ENCODE results near the gene CNKSR2.

Gene CNKSR2

DNA sequence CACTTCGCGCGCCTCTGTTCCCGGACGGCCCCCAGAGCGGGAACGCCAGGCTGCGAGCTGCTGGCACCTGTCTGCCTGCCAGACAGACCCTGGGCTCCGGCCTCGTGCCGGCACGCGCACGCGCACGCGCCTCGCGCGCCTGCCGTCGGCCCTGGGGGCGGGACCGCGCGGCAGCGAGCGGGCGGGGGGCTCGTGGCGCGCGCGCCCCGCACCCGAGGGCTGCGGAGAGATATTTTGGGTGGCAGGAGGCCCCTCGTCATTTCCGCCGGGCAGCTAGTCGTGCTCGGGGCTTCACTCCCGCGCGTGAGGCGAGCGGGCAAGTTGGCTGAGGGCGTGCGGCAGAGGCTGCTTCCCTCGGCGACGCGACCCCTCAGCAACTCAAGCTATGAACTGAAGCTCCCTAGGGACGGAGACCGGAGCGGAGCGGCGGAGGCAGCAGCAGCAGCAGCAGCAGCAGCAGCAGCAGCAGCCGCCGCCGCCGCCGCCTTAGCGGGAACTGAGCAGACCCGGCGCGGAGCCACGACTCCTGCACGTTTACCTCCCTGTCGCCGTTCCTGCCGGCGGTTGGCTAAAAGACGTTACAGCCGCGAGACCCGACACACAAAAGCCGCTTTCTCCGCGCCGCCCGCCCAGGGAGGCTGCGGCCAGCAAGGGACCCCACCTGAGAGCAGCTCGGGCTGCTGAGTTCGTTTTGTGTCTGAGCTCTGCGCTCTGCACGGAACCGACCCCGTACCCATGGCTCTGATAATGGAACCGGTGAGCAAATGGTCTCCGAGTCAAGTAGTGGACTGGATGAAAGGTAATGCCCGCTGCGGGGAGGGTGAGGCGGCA, at the start of gene CNKSR2:
CNKSR2 (plus strand) TSS at position 256 of the 831 bp plus-strand sequence; CDS start at position 736, 480 bp downstream.
- DNase-seq, result peak; percentile 79

DNA sequence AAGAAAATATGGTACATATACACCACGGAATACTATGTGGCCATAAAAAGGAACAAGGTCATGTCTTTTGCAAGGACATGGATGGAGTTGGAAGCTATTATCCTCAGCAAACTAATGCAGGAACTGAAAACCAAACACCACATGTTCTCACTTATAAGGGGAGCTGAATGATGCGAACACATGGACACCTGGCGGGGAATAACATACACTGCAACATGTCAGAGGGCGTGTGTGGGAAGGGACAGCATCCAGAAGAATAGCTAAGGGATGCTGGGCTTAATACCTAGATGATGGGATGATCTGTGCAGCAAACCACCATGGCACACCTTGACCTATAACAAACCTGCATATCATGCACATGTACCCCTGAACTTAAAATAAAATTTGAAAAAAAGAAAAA, 19.5 kb upstream of the CNKSR2 start:
- no peak for DNase-seq

DNA sequence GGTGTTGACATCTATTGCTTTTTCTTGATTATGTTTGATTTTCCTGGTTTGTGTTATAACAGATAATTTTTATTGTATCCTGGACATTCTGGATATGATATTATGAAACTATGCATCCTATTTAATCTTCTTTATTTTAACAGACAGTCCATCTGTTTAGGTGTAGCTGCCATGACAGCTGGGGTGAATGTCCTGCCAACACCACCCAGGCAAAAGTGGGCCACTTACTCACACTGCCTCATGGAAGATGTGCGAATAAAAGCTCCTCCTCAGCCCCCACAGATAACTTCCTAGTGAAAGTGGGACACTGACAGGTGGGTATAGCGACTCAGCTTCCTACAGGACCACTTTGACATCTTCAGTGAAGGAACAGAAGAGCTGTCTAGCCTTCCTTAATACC, 18.4 kb upstream of the CNKSR2 start:
- DNase-seq, result no peak

DNA sequence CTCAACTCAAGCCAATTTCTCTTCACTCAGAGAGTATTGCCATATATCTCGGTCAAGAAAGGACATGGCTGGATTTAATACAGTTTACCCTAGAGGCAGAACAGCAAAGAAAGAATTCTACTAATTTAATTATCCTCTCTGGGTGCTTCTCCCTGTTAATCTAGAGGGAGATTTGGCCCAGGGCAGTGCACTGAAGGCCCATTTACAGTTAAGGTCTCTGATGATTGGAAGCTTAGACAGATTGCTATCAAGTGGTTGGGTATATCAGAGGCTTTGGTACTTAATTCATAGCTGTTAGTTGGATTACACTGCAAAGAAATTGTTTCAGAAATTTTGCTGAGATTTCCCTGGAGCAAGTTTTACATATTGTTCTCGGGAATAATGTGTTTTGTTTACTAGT, 4.6 kb upstream of the CNKSR2 start:
- DNase-seq, result no peak

DNA sequence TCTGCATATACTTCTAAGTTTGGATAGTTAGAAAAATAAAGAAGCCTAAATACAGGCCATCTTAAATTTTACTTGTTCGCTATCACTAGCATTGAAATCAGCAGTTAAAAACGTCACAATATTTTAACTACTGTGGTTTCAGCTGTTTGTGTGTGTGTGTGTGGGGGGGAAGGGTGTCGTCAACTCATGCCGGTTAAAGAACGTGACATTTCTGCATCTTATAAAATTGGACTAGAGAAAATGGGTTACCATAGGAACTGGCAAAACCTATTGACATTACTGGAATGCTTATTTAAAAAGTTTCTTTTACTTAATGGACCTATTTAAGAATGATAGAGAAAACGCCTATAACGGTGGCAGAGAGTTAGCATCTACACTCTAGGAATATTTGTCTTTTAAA, 1.2 kb upstream of the CNKSR2 start:
- DNase-seq, result no peak

DNA sequence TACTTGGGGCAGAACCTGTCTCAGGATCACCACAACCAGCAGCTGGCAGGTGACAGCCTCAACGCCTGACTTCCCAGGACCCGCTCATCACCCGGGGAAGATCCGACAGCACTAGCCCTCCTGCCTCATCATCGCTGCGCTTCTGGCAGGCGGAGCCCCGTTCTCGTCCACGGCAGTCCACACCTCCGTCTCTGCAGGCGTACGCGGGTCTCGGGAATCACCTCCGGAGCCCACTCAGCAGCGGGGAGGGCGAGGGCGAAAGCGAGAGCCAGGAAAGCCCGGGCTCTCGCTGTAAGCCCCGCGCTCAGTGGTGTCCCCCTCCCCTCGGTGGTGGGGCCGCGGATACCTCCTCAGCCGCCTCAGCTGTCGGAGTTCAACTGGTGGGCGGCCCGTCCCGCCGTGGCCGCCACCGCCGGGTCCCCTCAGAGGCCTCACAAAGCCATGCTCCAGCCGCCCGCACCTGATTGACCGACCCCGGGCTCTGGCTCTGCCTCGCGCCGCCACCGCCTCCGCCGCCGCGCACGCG, 518 bp upstream of the CNKSR2 start:
- DNase-seq, result peak; percentile 50

DNA sequence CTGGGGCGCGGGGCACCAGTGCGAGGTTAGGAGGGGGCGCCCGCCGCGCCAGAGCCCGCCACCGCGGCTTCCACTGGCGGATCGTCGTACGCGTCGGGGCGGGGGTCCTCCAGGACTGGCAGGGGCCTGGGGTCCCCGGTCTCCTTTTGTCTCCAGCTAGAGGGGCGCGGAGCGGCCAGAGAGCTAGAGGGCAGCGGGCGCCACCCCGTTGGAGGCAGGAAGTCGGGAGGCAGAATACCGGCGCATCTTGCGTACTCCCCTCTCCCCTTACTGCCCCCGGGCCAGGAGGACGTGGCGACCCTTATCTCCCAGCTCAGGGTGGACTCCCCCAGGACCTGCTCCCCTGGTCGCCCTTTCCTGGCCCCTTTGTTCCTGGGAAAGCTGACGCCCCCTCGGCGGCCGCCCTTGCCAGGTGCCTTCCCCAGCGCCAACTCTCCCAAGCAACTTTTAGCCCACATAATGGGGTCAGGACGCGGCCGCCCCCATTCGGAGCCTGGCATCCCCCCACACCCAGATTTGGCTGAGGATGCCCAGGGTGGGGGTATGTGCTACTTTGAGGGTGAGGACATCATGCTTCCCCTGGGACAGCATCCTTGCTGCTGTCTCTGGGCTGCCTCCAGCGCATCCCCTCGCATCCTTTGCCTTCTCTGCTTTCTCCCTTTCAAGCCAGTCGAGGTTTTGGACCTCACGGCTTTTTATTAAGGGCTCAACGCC, 933 bp downstream of the CNKSR2 start:
- DNase-seq, result no peak

DNA sequence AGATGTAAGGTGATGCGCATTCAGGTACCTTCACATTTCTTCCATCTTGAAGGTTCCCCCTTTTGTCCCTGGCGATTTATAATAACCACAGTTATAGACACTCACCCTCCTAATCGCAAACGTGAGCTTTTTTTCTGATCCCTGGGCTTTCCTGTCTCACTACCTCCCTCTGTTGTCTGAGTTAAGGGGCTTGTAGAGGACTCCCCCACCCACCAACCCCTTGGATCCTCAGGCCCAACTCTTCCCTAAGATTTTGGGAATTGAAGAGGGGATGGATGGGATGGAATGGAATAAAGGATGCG, 1.4 kb downstream of the CNKSR2 start:
- DNase-seq, result peak; percentile 15

DNA sequence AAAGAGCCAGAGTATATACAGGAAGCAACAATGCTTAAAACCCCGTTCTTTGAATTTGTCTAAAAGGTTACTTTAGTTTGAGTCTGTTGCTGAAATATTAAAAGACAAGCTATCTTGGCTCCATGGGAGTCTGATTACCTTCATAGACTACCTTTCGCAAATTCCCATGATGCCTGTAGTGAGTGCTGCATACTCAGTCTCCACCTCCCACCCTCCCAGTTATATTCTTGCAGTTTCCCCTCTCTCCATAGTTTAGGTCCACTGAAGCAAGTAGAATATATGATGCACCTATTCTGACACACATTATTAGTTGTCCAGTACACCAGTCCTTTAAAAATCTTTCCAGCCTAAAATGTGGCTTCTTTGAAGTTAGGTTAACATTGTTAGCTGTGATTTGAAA, 2.4 kb downstream of the CNKSR2 start:
- no peak for DNase-seq

DNA sequence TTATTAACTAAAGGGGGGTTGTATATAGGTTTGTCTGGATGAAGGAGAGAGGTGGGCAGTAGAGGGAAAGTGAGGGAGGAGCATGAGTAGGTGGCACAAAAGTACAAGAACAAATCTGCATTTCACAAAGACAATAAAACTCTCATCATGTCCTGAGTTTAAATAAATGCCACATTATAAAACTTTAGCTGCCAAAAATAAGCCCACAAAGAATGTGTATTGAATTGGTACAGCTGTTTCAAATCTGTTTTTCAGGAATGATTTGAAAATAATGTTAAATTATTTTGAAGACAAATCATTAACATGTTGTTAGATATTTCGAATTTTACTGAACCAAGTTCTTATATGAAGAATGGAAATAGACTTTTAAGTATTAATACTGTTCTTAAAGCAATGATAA, 5.8 kb downstream of the CNKSR2 start:
- DNase-seq, result no peak

DNA sequence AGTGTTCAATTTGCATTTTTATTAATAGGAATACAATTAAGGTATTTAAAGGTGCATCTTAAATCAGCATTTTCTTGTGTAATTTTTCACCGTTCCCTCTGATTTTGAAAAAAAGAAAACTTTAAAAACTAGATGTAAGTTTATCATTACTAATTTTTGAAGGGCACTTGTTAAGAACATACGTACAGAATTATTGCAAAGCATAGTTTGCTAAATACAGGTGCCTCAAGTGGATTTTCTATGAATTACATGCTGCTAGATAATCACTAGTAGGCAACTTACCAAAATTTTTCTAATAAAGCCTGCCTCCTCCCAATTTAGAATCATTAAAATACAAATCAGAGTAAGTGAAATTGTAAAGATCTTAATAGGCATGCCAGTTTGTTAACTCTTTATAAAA, 8.5 kb downstream of the CNKSR2 start:
- no peak for DNase-seq

DNA sequence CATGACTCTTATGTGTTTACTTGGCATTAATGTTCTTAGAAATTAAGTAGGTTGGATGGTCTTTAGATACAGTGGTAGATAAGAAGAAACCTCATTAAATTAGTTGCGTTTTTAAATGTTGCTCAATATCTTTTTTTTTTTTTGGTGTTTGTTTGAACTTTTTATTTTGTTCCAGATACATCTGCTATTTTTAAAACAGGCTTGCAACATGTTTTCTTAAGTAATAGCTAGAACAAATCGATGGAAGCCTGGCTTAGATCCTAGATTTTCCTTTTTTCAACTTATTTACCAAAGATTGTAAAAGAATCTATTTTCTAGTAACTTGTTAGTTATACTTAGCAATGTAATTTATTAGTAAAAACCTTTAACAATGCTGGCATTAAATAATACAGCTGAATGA, 9.3 kb downstream of the CNKSR2 start:
- DNase-seq, result no peak

DNA sequence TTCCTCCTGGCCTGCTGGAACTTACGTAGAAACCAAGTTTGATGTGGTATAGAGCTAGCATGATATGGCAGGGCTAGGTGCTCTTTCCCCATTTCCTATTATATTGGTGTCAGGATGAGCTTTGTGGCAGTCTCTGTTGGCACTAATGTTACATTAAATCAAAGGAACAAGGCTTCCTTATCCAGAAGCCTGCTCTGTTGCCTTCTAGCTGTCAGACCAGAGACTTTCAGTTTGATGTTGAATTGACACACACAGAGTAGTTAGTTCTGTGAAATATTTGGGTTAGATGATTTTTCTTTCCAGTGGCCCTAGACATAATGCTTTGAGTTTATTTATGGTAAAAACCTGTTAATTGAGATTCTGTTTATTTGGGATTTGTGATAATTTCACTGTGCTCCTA, 10.0 kb downstream of the CNKSR2 start:
- DNase-seq, result no peak

DNA sequence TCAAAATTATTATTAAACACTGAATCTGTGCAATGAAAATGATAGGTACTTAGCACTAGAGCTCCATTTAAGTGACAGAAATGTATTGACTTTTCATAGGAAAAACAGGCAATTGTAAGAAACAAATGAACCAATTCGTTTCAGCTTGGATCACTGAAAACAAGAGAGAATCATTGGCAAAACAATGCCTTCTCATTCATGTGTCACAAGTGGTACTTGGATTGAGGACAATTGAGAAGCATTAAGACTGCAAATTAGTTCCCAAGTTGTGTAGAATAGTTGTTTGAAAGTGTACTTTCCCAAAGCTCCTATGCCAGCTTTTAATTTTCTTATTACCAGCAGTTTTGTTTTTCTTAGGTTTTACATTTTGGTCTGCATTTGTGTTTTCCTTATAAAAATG, 20.6 kb downstream of the CNKSR2 start:
- no peak for DNase-seq

DNA sequence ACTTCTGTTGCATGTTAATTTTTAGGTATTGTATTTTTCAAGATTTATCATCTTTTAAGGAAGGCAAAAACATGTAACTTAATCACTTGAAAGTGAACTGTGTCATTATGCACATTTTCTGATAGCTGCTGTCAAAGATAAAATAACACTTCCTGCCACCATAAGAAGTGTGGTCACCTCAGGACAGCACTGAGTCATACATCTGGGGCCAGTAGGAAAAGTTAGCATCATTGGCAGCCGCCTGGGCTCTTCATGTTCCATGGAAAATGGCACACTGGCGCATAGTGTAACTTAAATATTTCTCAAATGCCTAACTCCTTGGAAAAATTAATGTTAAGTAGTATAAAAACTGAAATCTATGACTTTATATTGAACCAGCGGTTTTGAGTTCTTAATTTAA, 24.2 kb downstream of the CNKSR2 start:
- no peak for DNase-seq

DNA sequence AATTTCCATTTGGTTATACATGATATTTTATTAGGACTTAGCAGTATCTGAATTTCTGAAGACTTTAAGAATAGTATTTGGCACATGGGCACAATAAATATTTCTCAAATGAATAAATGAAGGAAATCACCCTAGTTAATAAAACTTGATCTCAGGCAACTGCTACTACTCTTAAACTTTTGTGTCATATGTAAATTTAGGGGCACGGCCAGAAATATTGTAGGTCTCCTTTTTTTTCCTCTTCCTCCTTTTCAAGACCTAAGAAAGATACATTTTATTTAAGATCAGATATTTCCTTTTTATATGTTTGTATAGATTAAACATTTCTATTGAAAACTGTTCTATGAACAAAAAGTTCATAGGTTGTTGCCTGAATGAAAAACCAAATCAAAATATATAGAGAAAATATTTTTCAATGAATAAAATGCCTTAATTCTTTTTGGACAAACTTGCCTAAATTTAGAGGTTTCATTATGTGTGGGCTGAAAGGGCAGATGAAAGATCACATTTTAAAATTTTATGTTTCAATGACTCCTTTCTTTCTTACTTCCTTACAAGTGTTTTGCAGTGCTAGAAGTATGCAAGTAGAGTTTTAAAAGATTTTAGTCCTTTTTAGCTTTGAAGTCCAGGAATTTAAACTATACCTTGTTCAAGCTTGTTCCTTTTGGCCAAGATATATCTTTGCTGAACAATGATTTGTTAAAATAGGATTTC, 26.3 kb downstream of the CNKSR2 start:
- DNase-seq, result no peak

DNA sequence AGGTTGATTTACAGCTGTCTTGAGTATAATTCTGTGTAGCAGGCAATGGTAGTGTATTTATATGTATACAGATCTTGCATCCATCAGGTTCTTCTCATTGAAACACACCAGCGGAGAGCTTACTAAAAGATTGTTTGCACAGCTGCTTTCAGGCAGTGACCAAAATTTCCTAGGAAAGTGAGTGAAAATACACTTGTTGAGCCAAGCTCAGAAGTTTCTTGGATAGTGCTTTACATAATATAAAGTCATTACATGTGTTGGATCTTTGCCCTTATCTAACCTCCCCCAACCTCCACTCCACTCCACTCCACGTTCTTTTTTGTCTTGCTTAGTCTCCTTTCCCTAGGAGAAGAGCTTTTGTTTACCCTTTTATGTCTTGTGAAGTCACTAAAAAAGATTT, 34.1 kb downstream of the CNKSR2 start:
- no peak for DNase-seq

DNA sequence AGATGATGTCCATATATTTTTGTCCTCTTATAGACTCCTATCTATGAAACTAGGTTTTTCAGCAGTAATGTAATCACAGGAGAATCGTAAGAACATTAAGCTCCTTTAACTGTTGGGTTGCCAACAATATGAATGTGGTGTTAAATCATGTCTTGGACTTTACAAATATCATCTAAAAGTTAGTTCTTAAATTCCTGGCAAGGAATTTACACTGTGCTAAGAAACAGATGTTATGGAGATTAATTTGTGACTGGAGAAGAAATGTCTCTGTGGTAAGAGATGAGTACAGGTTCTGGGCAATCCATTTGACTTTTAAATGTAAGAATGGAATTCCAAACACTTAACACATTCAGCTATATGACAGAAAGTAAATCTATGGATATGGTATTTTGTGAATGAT, 34.6 kb downstream of the CNKSR2 start:
- DNase-seq, result no peak

DNA sequence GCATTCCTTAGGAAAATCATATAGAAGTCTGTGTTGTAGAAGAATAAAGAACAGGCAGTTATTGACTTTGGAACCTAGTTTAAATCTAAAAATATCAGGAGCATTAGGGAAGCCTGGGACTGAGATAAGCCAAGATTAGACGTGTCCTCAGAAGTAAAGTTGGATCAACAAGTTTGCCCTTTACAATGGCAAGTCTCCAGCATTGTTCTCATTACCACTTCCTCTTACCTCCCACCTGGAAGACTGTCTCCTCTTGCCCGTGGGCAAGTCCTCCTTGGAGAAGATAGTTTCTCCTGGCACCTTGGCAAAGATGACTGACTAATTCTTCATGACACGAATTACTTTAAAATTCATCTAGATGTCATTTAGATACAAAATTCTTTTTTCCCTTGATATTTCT, 37.8 kb downstream of the CNKSR2 start:
- DNase-seq, result no peak

DNA sequence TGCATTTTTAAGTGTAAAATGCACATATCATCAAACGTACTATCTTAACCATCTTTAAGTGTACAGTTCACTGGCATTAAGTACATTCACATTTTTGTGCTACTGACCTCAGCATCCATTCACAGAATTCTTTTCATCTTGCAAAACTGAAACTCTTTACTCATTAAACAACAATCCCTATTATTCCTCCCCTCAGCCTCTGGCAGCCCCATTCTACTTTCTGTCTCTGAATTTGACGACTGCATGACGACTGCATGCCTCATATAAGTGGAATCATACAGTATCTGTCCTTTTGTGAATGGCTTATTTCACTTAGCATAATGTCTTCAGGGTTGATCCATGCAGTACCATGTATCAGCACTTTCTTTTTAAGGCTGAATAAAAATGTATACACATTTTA, 38.7 kb downstream of the CNKSR2 start:
- no peak for DNase-seq

DNA sequence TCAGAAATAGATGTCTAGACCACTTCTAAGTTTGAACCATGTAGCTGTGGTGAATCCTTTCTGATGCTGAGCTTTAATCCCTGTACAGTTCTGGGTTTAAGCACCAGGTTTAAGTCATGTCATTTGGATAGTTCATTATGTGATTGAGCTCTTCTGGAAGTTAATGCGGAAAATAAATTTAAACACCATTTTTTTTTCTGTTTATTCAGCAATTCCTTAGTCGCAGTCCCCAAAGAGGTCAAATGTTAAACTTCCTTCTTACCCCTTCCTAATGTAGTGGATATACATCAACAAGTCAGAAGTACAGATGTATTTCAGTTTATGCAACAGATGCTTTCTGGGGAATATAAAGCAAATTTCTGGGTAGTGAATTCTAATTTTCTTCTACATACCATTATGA, 52.9 kb downstream of the CNKSR2 start:
- DNase-seq, result no peak

DNA sequence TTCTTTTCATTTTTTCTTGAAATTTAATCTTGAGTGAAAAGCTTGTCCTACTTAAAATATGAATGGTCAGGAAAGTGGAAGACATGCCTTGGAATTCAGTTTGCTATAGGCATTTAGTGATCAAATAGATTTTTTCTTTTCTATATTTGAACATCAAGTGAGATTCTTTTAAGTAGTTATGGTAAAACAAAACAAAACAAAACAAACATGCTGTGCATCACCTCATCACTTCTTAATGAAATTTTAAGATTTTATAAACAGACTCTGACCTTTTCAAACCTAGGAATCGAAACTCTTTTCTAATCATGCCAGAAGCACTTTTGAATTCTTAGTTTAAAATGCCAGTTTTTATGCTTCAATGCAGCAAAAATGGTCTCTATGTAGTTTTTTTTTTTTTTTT, 62.8 kb downstream of the CNKSR2 start:
- DNase-seq, result no peak

DNA sequence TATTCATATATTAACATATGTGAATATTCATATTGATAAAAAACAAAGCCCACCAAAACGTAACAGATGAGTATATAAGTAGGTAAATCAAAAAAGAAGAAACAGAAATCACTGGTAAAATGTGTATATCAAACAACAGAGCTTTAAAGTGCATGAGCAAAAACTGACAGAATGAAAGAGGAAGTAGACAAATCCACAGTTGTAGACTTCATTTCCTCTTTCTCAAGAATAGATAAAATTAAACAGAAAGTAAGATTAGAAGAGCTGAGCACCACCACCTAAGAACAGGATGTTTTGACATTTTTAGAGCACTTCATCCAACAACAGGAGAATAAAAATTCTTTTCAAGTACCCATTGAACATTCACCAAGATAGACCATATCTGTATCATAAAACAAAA, 64.6 kb downstream of the CNKSR2 start:
- no peak for DNase-seq

DNA sequence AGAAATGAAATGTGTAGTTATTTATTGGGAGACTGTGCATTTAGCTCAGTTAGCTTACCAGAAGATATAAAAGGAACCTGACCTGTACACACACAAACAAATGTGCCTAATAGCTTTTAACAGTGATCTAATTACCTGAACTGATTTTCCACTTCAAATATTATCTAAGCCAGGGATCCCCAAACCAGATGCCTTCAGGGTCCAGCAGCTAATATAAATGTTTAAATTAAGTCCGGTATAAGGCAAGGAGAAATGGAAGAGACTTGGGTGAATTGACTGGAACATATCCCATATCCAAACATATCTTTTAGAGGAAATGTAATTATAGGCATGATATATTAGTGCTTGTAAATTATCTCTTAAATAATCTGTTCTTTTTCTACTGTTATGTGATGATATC, 66.7 kb downstream of the CNKSR2 start:
- DNase-seq, result no peak
